ENCODE results near the gene RAB7A.

RAB7A gene

GRCh38 chr3:128806588-128806987 lies 80.6 kb downstream of the RAB7A start:
- H3K27ac ChIP-seq: no peak overlapping the region

DNA sequence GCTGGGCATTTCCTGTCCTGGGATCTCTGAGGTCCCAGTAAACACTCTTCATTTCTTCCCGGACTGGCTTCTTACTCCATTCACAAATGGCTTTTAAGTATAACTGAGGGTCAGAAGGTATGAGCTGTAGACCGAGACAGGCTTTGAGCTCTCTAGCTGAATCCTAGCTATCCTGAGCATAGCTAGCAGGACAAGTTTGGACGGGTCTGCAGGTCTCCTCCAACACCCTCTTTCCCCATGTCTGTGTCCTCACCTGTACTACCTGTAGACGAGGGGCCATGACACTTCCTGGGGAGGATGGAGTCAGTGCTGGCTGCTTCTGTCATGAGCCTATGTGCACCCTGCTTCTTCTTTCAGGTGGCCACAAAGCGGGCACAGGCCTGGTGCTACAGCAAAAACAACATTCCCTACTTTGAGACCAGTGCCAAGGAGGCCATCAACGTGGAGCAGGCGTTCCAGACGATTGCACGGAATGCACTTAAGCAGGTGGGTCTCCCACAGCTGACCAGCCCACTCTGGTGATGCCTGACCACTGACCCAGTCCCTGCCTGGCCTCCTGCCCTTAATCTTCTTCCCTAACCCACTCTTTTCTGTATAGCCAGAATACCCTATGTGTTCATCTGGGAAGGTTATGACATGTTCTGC lies 81.3 kb downstream of the RAB7A start:
- no peak for TF ChIP-seq CTCF (IDR thresholded peaks at IDR 0.05)
- Histone ChIP-seq H3K27ac (no peak overlapping the region), H3K4me3 (no peak overlapping the region)
- DNase-seq (ENCODE audit: low spot score): no peak

More at GRCh38 chr3:128806588-128806987, 80.6 kb downstream of the RAB7A start:
- DNase-seq (ENCODE audit: low spot score): no peak
- H3K4me3 ChIP-seq: no peak overlapping the region
- TF ChIP-seq CTCF (IDR thresholded peaks at IDR 0.05): no peak

GRCh38 chr3:128808672-128809071 lies 82.7 kb downstream of the RAB7A start:
- peak overlapping the region in 1 of 2 donors; percentile 66 for H3K27ac ChIP-seq
- no peak overlapping the region for H3K4me3 ChIP-seq
- no peak for DNase-seq (ENCODE audit: low spot score)
- no peak for TF ChIP-seq CTCF (IDR thresholded peaks at IDR 0.05)

DNA sequence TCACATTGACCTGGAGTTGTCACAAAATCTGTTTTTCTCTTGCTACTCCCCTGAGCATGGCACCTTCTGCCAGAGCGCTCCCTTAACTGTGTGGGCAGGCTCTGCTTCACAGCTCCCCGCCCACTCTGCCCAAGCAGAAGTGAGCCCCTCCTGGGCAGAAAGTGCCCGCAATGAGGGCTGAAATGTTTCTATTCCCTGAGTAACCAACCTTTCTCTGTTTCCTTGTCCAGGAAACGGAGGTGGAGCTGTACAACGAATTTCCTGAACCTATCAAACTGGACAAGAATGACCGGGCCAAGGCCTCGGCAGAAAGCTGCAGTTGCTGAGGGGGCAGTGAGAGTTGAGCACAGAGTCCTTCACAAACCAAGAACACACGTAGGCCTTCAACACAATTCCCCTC lies 87.1 kb downstream of the RAB7A start:
- DNase-seq (ENCODE audit: low spot score): no peak
- TF ChIP-seq CTCF (IDR thresholded peaks at IDR 0.05): no peak
- Histone ChIP-seq H3K4me3 (no peak overlapping the region), H3K27ac (peak overlapping the region in 1 of 2 donors; percentile 46)

- no peak for TF ChIP-seq CTCF (IDR thresholded peaks at IDR 0.05)
- no peak overlapping the region for H3K27ac ChIP-seq
- H3K4me3 ChIP-seq: no peak overlapping the region
- DNase-seq (ENCODE audit: low spot score): no peak
These were observed 88.1 kb downstream of the RAB7A start for GRCh38 chr3:128814060-128814459.

DNA sequence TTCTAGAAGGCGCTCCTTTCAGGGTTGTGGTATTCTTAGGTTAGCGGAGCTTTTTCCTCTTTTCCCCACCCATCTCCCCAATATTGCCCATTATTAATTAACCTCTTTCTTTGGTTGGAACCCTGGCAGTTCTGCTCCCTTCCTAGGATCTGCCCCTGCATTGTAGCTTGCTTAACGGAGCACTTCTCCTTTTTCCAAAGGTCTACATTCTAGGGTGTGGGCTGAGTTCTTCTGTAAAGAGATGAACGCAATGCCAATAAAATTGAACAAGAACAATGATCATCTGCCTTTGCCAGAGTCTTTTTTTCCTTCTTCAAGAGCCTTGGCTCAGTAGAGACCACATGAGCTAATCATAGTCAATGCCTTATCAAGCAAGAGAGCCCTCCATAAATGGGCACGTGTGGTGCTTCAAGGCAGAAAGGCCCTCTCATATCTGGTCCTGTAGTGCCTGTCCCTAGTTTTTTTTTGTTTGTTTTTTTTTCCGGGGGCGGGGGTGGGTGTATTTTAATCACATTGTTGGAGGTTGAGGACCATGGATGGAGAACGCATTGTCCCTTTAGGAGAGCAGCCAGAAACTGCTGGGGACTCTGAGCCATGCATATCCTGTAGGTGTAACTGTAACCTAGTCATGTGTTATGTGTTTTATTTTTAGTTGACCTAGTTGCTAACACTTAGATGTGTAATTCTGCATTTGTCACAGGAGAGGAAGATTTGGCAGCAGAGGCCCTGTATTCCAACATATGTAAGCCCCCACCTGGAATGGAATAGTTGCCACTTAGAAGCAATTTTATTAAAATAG lies 88.7 kb downstream of the RAB7A start:
- DNase-seq (ENCODE audit: low spot score): no peak
- no peak overlapping the region for H3K4me3 ChIP-seq
- peak overlapping the region in 1 of 2 donors; percentile 24 for H3K27ac ChIP-seq
- TF ChIP-seq CTCF (IDR thresholded peaks at IDR 0.05): no peak

Data from coronary artery (tissue), 2 donors.